Mammary epithelial cell (primary cell): ENCODE measurements around the gene MYO18A.

Experiments
- EZH2 ChIP-seq: IDR thresholded peaks from 2 replicates; pipeline ENCODE4 v1.6.1; 2012; ENCODE audit warnings: low read length, inconsistent platforms, borderline replicate concordance
- TF ChIP-seq, protein P1 (sequence below), 2 donors: IDR thresholded peaks in 1 of 2; conservative IDR thresholded peaks in 1 of 2; 2 replicates each; pipeline ENCODE4 v1.5.1; 2011 to 2012; ENCODE audit warnings: inconsistent platforms in 2 of 2, low read length in 2 of 2, mild to moderate bottlenecking in 2 of 2, control low read depth in 1 of 2, low read depth in 1 of 2; ENCODE audit not compliant: insufficient read depth in 1 of 2; ENCODE audit errors: extremely low read depth in 1 of 2

GRCh38 chr17:29214215-29215146 lies 34.3 kb upstream of the MYO18A start:
- no peak for TF ChIP-seq EZH2
- TF ChIP-seq, protein P1, sequence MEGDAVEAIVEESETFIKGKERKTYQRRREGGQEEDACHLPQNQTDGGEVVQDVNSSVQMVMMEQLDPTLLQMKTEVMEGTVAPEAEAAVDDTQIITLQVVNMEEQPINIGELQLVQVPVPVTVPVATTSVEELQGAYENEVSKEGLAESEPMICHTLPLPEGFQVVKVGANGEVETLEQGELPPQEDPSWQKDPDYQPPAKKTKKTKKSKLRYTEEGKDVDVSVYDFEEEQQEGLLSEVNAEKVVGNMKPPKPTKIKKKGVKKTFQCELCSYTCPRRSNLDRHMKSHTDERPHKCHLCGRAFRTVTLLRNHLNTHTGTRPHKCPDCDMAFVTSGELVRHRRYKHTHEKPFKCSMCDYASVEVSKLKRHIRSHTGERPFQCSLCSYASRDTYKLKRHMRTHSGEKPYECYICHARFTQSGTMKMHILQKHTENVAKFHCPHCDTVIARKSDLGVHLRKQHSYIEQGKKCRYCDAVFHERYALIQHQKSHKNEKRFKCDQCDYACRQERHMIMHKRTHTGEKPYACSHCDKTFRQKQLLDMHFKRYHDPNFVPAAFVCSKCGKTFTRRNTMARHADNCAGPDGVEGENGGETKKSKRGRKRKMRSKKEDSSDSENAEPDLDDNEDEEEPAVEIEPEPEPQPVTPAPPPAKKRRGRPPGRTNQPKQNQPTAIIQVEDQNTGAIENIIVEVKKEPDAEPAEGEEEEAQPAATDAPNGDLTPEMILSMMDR (conservative IDR thresholded peaks at IDR 0.05 in 1 of 2, IDR thresholded peaks at IDR 0.05 in 1 of 2; ENCODE audit: extremely low read depth in 1 of 2, insufficient read depth in 1 of 2, low read depth in 1 of 2, low read length in 2 of 2): no peak
